Endodermal cell (in vitro differentiated cells): ENCODE measurements around the gene PPFIA4. TPM values are rescaled to one million over a fixed set of nuclear protein-coding genes. Genes with fewer than 3 reads are reported as not detected.

Source experiments
- DNase-seq: peaks from one replicate; pipeline ENCODE4 v3.0.0-alpha.2; 2017
- H3K27ac ChIP-seq: 2 replicates; pipeline ENCODE4 v1.5.1; 2013; ENCODE audit warnings: mild to moderate bottlenecking, low read depth, low read length, moderate library complexity
- H3K27me3 ChIP-seq: 2 replicates; pipeline ENCODE4 v1.6.1; 2013; ENCODE audit warnings: mild to moderate bottlenecking, low read length, moderate library complexity; ENCODE audit not compliant: insufficient read depth, control insufficient read depth, poor library complexity, severe bottlenecking
- H3K36me3 ChIP-seq: 2 replicates; pipeline ENCODE4 v1.7.0; 2013; ENCODE audit warnings: mild to moderate bottlenecking, low read length, moderate library complexity; ENCODE audit not compliant: control insufficient read depth, insufficient read depth
- H3K4me1 ChIP-seq: one replicate; pipeline ENCODE4 v1.7.0; 2013; ENCODE audit warnings: low read length; ENCODE audit not compliant: control insufficient read depth, insufficient read depth
- H3K4me3 ChIP-seq: 2 replicates; pipeline ENCODE4 v1.5.1; 2013; ENCODE audit warnings: mild to moderate bottlenecking, low read length, moderate library complexity
- H3K9ac ChIP-seq: 2 replicates; pipeline ENCODE4 v1.6.1; 2013; ENCODE audit warnings: mild to moderate bottlenecking, low read length, moderate library complexity; ENCODE audit not compliant: poor library complexity, severe bottlenecking; ENCODE audit errors: extremely low read depth
- H3K9me3 ChIP-seq: 2 replicates; pipeline ENCODE4 v1.6.1; 2013; ENCODE audit warnings: mild to moderate bottlenecking, low read length, moderate library complexity; ENCODE audit not compliant: control insufficient read depth
- H3K27ac Mint-ChIP-seq: 2 replicates; pipeline ENCODE4 v1.8.0; 2020; ENCODE audit warnings: mixed read lengths
- H3K27me3 Mint-ChIP-seq: 2 replicates; pipeline ENCODE4 v1.8.0; 2021; ENCODE audit warnings: mild to moderate bottlenecking, mixed read lengths; ENCODE audit not compliant: insufficient read depth
- H3K36me3 Mint-ChIP-seq: 2 replicates; pipeline ENCODE4 v1.8.0; 2020; ENCODE audit warnings: low read depth, mixed read lengths
- H3K4me1 Mint-ChIP-seq: 2 replicates; pipeline ENCODE4 v1.8.0; 2020; ENCODE audit warnings: mixed read lengths
- H3K4me3 Mint-ChIP-seq: 2 replicates; pipeline ENCODE4 v1.8.0; 2020; ENCODE audit warnings: mild to moderate bottlenecking, moderate library complexity, mixed read lengths
- H3K9me3 Mint-ChIP-seq: 2 replicates; pipeline ENCODE4 v1.8.0; 2020; ENCODE audit warnings: mild to moderate bottlenecking, mixed read lengths
- WGBS, 2 experiments: methylation state at CpG; one replicate each; pipeline versions ENCODE4 v1.1.5 to v1.1.7; 2013; ENCODE audit warnings: missing lambda C conversion rate in 2 of 2, mixed read lengths in 1 of 2; ENCODE audit not compliant: insufficient coverage in 1 of 2, insufficient read length in 1 of 2; 5-methylcytosine and 5-hydroxymethylcytosine counted together
- total RNA-seq, 2 donors: library from RNA; stranded (reverse); fragmentation: NEBNext Ultra II Directional in 1 of 2; extraction: Animal tissue kit (Norgen Biotek cat#: 25700) in 1 of 2; gene quantifications; 2 replicates in 1 of 2; 3 replicates in 1 of 2; pipeline ENCODE4 v1.2.1, GENCODE V29; 2021
- TF ChIP-seq, protein P1 (sequence below): fragments of 200-600 bp; sonication (generic); conservative IDR thresholded peaks from 2 replicates; pipeline ENCODE4 v1.5.0; 2021; ENCODE audit warnings: antibody characterized with exemption, mild to moderate bottlenecking

Gene PPFIA4
- total RNA-seq, 2 donors from 2014 or later, result 8.4 to 12.1 TPM

DNA sequence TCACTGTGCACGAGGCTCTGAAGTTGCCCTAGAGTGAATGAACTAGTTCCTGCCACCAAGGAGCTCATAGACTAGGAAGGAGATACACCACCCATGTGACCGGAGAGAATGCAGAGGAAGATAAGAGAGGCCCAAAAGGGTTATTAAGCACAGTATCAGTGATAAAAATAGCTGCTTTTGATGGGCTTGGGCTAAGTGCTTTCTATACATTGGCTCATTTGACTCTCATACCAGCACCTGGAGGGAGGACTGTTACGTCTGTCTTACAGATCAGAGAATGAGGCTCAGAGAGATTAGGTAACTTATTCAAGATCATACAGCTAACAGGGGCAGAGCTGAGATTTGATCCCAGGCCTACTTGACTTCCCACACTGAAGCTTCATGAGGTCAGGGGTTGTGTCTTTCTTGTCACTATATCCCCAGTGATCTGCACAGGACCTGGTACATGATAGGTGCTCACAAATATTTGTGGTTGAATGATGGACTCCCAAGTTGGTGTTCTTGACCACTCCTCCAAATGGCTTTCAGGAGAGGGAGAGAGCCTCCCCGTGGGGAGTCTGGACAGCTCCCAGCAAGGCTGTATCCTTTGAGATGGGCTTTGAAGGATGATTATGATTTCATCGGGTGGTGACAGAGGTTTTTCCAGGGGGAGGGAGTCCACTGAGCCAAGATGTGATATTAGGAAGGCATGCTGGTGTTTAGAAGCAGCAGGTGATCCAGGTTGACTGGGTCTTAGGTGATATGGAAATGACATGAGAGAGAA lies 14.4 kb downstream of the PPFIA4 start:
- Mint-ChIP-seq H3K36me3 (no peaks in the 10 kb centered on the region), H3K4me3 (no peak overlapping the region), H3K27ac (no peak overlapping the region), H3K27me3 (peaks cover 2% of the 10 kb centered on the region), H3K9me3 (peaks cover 2% of the 10 kb centered on the region), H3K4me1 (peaks cover 41% of the 10 kb centered on the region)
- Histone ChIP-seq H3K9me3 (no peaks in the 10 kb centered on the region), H3K4me3 (no peak overlapping the region), H3K27ac (no peak overlapping the region), H3K9ac (no peak overlapping the region), H3K36me3 (no peaks in the 10 kb centered on the region), H3K4me1 (peaks cover 23% of the 10 kb centered on the region), H3K27me3 (no peaks in the 10 kb centered on the region)
- DNase-seq, result no peak
- WGBS, 2 experiments, result 75 to 83% methylated on average over 5 of the region's 5 CpGs
- TF ChIP-seq, protein P1, sequence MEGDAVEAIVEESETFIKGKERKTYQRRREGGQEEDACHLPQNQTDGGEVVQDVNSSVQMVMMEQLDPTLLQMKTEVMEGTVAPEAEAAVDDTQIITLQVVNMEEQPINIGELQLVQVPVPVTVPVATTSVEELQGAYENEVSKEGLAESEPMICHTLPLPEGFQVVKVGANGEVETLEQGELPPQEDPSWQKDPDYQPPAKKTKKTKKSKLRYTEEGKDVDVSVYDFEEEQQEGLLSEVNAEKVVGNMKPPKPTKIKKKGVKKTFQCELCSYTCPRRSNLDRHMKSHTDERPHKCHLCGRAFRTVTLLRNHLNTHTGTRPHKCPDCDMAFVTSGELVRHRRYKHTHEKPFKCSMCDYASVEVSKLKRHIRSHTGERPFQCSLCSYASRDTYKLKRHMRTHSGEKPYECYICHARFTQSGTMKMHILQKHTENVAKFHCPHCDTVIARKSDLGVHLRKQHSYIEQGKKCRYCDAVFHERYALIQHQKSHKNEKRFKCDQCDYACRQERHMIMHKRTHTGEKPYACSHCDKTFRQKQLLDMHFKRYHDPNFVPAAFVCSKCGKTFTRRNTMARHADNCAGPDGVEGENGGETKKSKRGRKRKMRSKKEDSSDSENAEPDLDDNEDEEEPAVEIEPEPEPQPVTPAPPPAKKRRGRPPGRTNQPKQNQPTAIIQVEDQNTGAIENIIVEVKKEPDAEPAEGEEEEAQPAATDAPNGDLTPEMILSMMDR, result no peak

DNA sequence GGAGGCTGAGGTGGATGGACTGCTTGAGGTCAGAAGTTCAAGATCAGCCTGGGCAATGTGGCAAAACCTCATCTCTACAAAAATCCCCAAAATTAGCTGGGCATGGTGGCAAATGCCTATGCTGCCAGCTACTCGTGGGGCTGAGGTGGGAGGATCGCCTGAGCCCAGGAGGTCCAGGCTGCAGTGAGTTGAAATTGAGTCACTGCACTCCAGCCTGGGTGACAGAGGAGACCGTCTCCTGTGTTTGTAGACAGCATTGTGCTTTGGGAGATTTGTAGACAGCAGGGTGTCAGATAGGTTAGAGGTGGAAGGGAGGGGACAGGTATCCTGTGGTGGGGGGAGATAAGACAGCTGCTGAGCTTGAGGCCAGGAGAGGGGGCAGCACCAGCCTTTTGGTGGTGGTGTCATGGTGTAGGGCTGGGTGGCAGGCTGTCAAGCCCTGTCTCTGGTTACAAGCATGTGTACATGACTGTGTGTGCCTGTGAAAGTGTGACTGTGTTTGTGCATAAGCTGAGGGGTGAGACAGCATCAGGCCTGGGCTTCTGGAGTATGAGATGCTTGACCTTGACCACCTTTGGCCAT lies 15.2 kb downstream of the PPFIA4 start:
- H3K4me1 Mint-ChIP-seq, result peaks cover 41% of the 10 kb centered on the region
- H3K4me1 ChIP-seq, result peaks cover 23% of the 10 kb centered on the region
- 46 to 67% methylated on average over 3 of the region's 3 CpGs for WGBS, 2 experiments
- H3K27me3 ChIP-seq, result no peaks in the 10 kb centered on the region
- H3K4me3 Mint-ChIP-seq, result no peak overlapping the region
- H3K4me3 ChIP-seq, result no peak overlapping the region
- H3K36me3 Mint-ChIP-seq, result no peaks in the 10 kb centered on the region
- peak; percentile 67 for DNase-seq
- H3K9ac ChIP-seq, result no peak overlapping the region
- H3K9me3 ChIP-seq, result no peaks in the 10 kb centered on the region
- no peaks in the 10 kb centered on the region for H3K36me3 ChIP-seq
- peaks cover 2% of the 10 kb centered on the region for H3K27me3 Mint-ChIP-seq
- H3K27ac ChIP-seq, result no peak overlapping the region
- peaks cover 2% of the 10 kb centered on the region for H3K9me3 Mint-ChIP-seq
- peak overlapping the region; percentile 38 for H3K27ac Mint-ChIP-seq
- TF ChIP-seq, protein P1, result no peak

DNA sequence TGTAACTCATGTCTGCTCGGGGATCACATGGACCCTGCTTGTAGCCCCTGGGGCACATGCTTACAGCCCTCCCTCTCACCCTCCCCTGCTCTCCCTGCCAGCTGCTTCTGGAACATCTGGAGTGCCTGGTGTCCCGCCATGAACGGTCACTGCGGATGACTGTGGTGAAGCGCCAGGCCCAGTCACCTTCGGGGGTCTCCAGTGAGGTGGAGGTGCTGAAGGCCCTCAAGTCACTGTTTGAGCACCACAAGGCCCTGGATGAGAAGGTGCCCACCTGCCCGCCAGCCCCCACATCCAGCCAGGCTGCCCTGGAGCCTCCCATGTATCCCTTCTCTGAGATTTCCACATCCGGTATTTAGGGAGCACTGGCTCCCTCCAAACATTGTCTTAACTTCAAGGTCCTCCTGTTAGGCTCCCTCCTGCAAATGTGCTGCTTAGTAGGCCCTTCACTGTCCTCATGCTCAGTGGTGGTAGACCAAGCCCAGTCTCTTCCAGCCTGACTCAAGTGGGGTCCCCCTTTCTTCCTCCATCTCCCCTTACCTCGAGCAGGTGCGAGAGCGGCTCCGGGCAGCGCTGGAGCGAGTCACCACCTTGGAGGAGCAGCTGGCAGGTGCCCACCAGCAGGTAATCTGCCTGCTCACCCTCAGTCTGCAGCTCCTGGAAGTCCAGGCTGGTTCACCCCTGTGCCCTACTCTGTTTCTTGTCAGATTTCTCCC lies 17.7 kb downstream of the PPFIA4 start:
- Mint-ChIP-seq H3K4me3 (no peak overlapping the region), H3K36me3 (no peaks in the 10 kb centered on the region), H3K4me1 (peaks cover 43% of the 10 kb centered on the region), H3K27me3 (peaks cover 2% of the 10 kb centered on the region), H3K27ac (no peak overlapping the region), H3K9me3 (peaks cover 2% of the 10 kb centered on the region)
- H3K9me3 ChIP-seq, result no peaks in the 10 kb centered on the region
- TF ChIP-seq, protein P1, result no peak
- no peak overlapping the region for H3K27ac ChIP-seq
- H3K4me1 ChIP-seq, result peaks cover 23% of the 10 kb centered on the region
- no peak overlapping the region for H3K4me3 ChIP-seq
- no peaks in the 10 kb centered on the region for H3K27me3 ChIP-seq
- WGBS, 2 experiments, result 93 to 95% methylated on average over 11 to 14 of the region's 14 CpGs
- no peak overlapping the region for H3K9ac ChIP-seq
- H3K36me3 ChIP-seq, result no peaks in the 10 kb centered on the region
- DNase-seq, result no peak
